Endothelial cell of umbilical vein (primary cell): ENCODE measurements around the gene GALNT13. TPM values are rescaled to one million over a fixed set of nuclear protein-coding genes. Genes with fewer than 3 reads are reported as not detected.

Experiments used
- BruUV-seq: library from RNA; stranded (reverse); fragments of 400-500 nt; replicated peaks from 2 replicates; lab custom pipeline; 2021; lab: Mats Ljungman, UMichigan
- CTCF ChIA-PET: fragments of 300-600, 350-600 bp; sonication (Branson Sonifier 250); formaldehyde crosslinking; loops from one replicate; lab custom pipeline; 2021; ENCODE audit warnings: antibody characterized with exemption, inconsistent platforms; lab: Charles Lee
- POLR2A ChIA-PET: fragments of 300-600, 350-600 bp; sonication (Branson Sonifier 250); formaldehyde crosslinking; loops from one replicate; lab custom pipeline; 2021; ENCODE audit warnings: antibody characterized with exemption, inconsistent platforms; lab: Charles Lee
- DNase-seq: peaks from one replicate; pipeline ENCODE4 v3.0.0-alpha.2; 2011; ENCODE audit warnings: low read depth, low spot score
- FAIRE-seq: peaks from 2 replicates; lab custom pipeline; 2011; peaks lifted over from hg19 to GRCh38; lab: Jason Lieb, UNC
- H2AFZ ChIP-seq: 2 replicates; pipeline ENCODE4 v1.6.0; 2012; ENCODE audit warnings: low read depth, low read length, control low read depth, inconsistent platforms
- H3K27ac ChIP-seq: 2 replicates; pipeline ENCODE4 v1.5.1; 2011; ENCODE audit warnings: low read depth, mild to moderate bottlenecking, control low read depth, low read length, moderate library complexity; ENCODE audit not compliant: insufficient read depth
- H3K27me3 ChIP-seq, 2 experiments: 2 replicates each; pipeline versions ENCODE4 v1.6.0 to v1.6.1; 2011; ENCODE audit warnings: low read length in 2 of 2, mixed read lengths in 1 of 2; ENCODE audit not compliant: control insufficient read depth in 2 of 2, insufficient read depth in 2 of 2
- H3K36me3 ChIP-seq, 2 experiments: 2 replicates in 1 of 2; 3 replicates in 1 of 2; pipeline ENCODE4 v1.5.1; 2011; ENCODE audit warnings: low read length in 2 of 2, mild to moderate bottlenecking in 1 of 2, moderate library complexity in 1 of 2; ENCODE audit not compliant: control insufficient read depth in 2 of 2, insufficient read depth in 2 of 2; ENCODE audit errors: extremely low read depth in 1 of 2
- H3K4me1 ChIP-seq: 3 replicates; pipeline ENCODE4 v1.5.1; 2011; ENCODE audit warnings: mild to moderate bottlenecking, low read length; ENCODE audit not compliant: control insufficient read depth, insufficient read depth; ENCODE audit errors: extremely low read depth
- H3K4me2 ChIP-seq: 2 replicates; pipeline ENCODE4 v1.6.1; 2011; ENCODE audit warnings: low read length, control low read depth, mixed read lengths; ENCODE audit not compliant: insufficient read depth
- H3K4me3 ChIP-seq, 3 experiments: fragments of 200-600 bp in 1 of 3; sonication (generic), shearing (Covaris generic) in 1 of 3; replicated peaks in 1 of 3; 2 replicates each; pipeline ENCODE4 v1.5.1; 2011 to 2016; ENCODE audit warnings: control low read depth in 3 of 3, low read length in 3 of 3, mild to moderate bottlenecking in 2 of 3, inconsistent platforms in 1 of 3, low read depth in 1 of 3, moderate library complexity in 1 of 3; ENCODE audit not compliant: insufficient read depth in 1 of 3
- H3K79me2 ChIP-seq: 2 replicates; pipeline ENCODE4 v1.6.0; 2012; ENCODE audit warnings: low read length, inconsistent platforms; ENCODE audit not compliant: control insufficient read depth, insufficient read depth
- H3K9ac ChIP-seq: replicated peaks from 2 replicates; pipeline ENCODE3; 2011; ENCODE audit warnings: low read length, control low read depth; ENCODE audit not compliant: insufficient read depth; ENCODE audit errors: extremely low read depth
- H3K9me1 ChIP-seq: replicated peaks from 3 replicates; pipeline ENCODE4 v1.6.0; 2011; ENCODE audit warnings: mild to moderate bottlenecking, low read length; ENCODE audit not compliant: control insufficient read depth, insufficient read depth; ENCODE audit errors: extremely low read depth
- H3K9me3 ChIP-seq: replicated peaks from 2 replicates; pipeline ENCODE4 v1.5.1; 2012; ENCODE audit warnings: low read length, inconsistent platforms; ENCODE audit not compliant: control insufficient read depth, insufficient read depth
- H4K20me1 ChIP-seq: replicated peaks from 2 replicates; pipeline ENCODE3; 2011; ENCODE audit warnings: mild to moderate bottlenecking, low read length; ENCODE audit not compliant: control insufficient read depth, insufficient read depth; ENCODE audit errors: extremely low read depth
- EZH2 ChIP-seq: IDR thresholded peaks from 2 replicates; pipeline ENCODE4 v1.6.1; 2012; ENCODE audit warnings: borderline replicate concordance, low read depth, mild to moderate bottlenecking, moderate library complexity, low read length, inconsistent platforms; ENCODE audit not compliant: severe bottlenecking
- FOS ChIP-seq: IDR thresholded peaks from 2 replicates; pipeline ENCODE4 v1.6.1; 2011; ENCODE audit warnings: mild to moderate bottlenecking, low read length, moderate library complexity, borderline replicate concordance; ENCODE audit not compliant: insufficient read depth
- GATA2 ChIP-seq: IDR thresholded peaks from 2 replicates; pipeline ENCODE4 v1.7.0; 2011; ENCODE audit warnings: low read depth, mild to moderate bottlenecking, moderate library complexity, mixed read lengths, low read length; ENCODE audit not compliant: insufficient read length, insufficient read depth
- JUN ChIP-seq: IDR thresholded peaks from 2 replicates; pipeline ENCODE4 v1.6.1; 2011; ENCODE audit warnings: borderline replicate concordance, low read depth; ENCODE audit not compliant: insufficient read length, insufficient read depth
- MYC ChIP-seq: IDR thresholded peaks from one replicate; pipeline ENCODE4 v1.6.1; 2011; ENCODE audit warnings: mild to moderate bottlenecking, low read depth, low read length
- POLR2A ChIP-seq: IDR thresholded peaks from 2 replicates; pipeline ENCODE4 v1.6.1; 2012; ENCODE audit warnings: low read depth, mild to moderate bottlenecking, control low read depth, low read length
- POLR2AphosphoS5 ChIP-seq: IDR thresholded peaks from 2 replicates; pipeline ENCODE4 v1.6.1; 2012; ENCODE audit warnings: low read depth, mild to moderate bottlenecking, control low read depth, low read length, moderate library complexity; ENCODE audit not compliant: insufficient read depth
- dilution Hi-C: fragments of 300-500 bp; cut with MboI; formaldehyde crosslinking; loops from one replicate; pipeline ENCODE4 v1.15.0; 2019; ENCODE audit warnings: low sequenced_read_pairs; ENCODE audit not compliant: extremely low pct_ligation_motif_present
- intact Hi-C: fragments of 100-400 bp; cut with micrococcal nuclease; formaldehyde crosslinking; loops from one replicate; pipeline ENCODE4 v1.10.0; 2022
- polyA plus RNA-seq, 4 experiments: library from polyadenylated mRNA; depleted of rRNA in 3 of 4; stranded (reverse) in 3 of 4; unstranded in 1 of 4; fragments of >200 nt; gene quantifications; 2 replicates each; pipeline versions ENCODE4 v1.2.1 to v1.2.3, GENCODE V29; 2011 to 2012; ENCODE audit warnings: missing spikeins in 1 of 4
- total RNA-seq: library from RNA; stranded (reverse); gene quantifications from 2 replicates; pipeline ENCODE4 v1.2.3, GENCODE V29; 2021
- TF ChIP-seq, protein P1 (sequence below): IDR thresholded peaks from 2 replicates; pipeline ENCODE4 v1.6.1; 2011; ENCODE audit not compliant: insufficient read depth, insufficient read length
- TF ChIP-seq, protein P2 (sequence below), 2 donors: IDR thresholded peaks; 1 replicate in 1 of 2; 2 replicates in 1 of 2; pipeline ENCODE4 v1.5.1; 2011; ENCODE audit warnings: low read length in 2 of 2, mild to moderate bottlenecking in 2 of 2, moderate library complexity in 2 of 2, control low read depth in 1 of 2, inconsistent platforms in 1 of 2, low read depth in 1 of 2; ENCODE audit not compliant: insufficient read depth in 1 of 2; ENCODE audit errors: extremely low read depth in 1 of 2

Gene GALNT13
- total and polyA plus RNA-seq, 2 donors (not counting 3 experiments of a cell fraction or from before 2014, with no cell fraction given): 0.06 TPM; not detected in 1

DNA sequence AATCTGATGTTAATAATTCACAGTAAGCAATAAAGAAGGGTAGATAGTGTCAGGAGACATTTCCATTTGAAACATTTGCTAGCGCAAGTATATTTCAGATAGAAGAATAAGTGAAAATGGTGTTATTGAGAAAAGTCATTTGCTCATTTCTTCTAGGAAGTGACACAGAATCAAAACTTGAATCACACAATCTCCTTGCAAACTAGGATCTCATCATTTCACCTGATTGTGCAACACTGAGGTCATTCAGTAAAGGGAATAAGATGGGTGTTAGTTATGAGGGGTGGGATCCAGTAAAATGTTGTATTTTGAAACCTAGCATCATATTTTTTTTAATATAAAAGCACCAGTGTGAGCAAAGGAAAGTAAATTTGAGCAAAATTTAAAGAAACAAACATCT is 618.8 kb downstream of the GALNT13 start:
- Histone ChIP-seq H3K27me3 (no peaks in the 10 kb centered on the region), H2AFZ (no peak overlapping the region), H3K4me2 (no peak overlapping the region), H4K20me1 (no peaks in the 10 kb centered on the region), H3K4me3 (no peak overlapping the region), H3K9me3 (no peaks in the 10 kb centered on the region), H3K36me3 (no peaks in the 10 kb centered on the region), H3K9ac (no peak overlapping the region), H3K9me1 (no peaks in the 10 kb centered on the region), H3K4me1 (no peaks in the 10 kb centered on the region), H3K79me2 (no peaks in the 10 kb centered on the region), H3K27ac (no peak overlapping the region)
- intact Hi-C loops: no loop called here
- POLR2A ChIA-PET: no interaction called here
- dilution Hi-C loops: no loop called here
- CTCF ChIA-PET: no interaction called here
- TF ChIP-seq POLR2AphosphoS5 (no peak), JUN (no peak), POLR2A (no peak), FOS (no peak), GATA2 (no peak), EZH2 (no peak), MYC (no peak)
- TF ChIP-seq, protein P1, sequence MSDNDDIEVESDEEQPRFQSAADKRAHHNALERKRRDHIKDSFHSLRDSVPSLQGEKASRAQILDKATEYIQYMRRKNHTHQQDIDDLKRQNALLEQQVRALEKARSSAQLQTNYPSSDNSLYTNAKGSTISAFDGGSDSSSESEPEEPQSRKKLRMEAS: no peak
- TF ChIP-seq, protein P2, sequence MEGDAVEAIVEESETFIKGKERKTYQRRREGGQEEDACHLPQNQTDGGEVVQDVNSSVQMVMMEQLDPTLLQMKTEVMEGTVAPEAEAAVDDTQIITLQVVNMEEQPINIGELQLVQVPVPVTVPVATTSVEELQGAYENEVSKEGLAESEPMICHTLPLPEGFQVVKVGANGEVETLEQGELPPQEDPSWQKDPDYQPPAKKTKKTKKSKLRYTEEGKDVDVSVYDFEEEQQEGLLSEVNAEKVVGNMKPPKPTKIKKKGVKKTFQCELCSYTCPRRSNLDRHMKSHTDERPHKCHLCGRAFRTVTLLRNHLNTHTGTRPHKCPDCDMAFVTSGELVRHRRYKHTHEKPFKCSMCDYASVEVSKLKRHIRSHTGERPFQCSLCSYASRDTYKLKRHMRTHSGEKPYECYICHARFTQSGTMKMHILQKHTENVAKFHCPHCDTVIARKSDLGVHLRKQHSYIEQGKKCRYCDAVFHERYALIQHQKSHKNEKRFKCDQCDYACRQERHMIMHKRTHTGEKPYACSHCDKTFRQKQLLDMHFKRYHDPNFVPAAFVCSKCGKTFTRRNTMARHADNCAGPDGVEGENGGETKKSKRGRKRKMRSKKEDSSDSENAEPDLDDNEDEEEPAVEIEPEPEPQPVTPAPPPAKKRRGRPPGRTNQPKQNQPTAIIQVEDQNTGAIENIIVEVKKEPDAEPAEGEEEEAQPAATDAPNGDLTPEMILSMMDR (IDR thresholded peaks at IDR 0.05; ENCODE audit: extremely low read depth in 1 of 2, insufficient read depth in 1 of 2, low read depth in 1 of 2, low read length in 2 of 2): no peak
- DNase-seq (no peak), FAIRE-seq (no peak)
- BruUV-seq: no TSS peak
